Neuron (in vitro differentiated cells): ENCODE measurements around the gene KCND3.

Source experiments
- H2AFZ ChIP-seq: one replicate; pipeline ENCODE4 v1.6.1; 2013; ENCODE audit warnings: low read depth, mild to moderate bottlenecking, inconsistent platforms, low read length, moderate library complexity
- H3K27me3 ChIP-seq: one replicate; pipeline ENCODE4 v1.6.1; 2013; ENCODE audit warnings: low read length; ENCODE audit not compliant: insufficient read depth
- H3K36me3 ChIP-seq: one replicate; pipeline ENCODE4 v1.6.1; 2013; ENCODE audit warnings: low read length; ENCODE audit not compliant: insufficient read depth
- H3K4me1 ChIP-seq: one replicate; pipeline ENCODE4 v1.6.1; 2013; ENCODE audit warnings: low read length; ENCODE audit not compliant: insufficient read depth
- H3K4me3 ChIP-seq: 2 replicates; pipeline ENCODE4 v1.5.1; 2013; ENCODE audit warnings: mild to moderate bottlenecking, low read length, moderate library complexity
- H3K9me3 ChIP-seq: one replicate; pipeline ENCODE4 v1.6.1; 2013; ENCODE audit warnings: low read length

KCND3 gene

DNA sequence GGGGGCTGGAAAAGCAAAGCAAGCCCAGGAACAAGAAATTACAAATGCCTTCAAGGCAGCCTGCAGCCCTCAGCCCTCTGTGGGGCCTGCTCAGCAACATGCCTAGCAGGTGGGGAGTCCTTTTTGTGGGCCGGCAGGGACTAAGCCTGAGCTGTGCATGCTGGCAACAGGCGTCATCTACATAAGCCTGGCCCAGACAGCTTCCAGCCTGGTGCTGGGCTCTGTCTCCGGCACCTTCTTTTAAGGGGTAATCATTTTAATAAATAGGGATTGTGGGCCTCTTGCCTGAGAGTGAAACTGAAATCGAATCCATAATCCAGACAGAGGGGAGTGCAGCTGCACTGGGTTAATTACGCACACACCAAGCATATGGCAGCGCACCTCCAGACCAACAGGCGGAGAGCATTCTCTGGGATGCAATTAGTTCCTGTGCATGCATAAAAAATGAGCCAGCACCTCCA, 137.2 kb downstream of the KCND3 start:
- H3K4me1 ChIP-seq = peaks cover 11% of the 10 kb centered on the region
- H2AFZ ChIP-seq = no peak overlapping the region
- peaks cover 12% of the 10 kb centered on the region for H3K27me3 ChIP-seq
- no peaks in the 10 kb centered on the region for H3K36me3 ChIP-seq
- H3K9me3 ChIP-seq = no peaks in the 10 kb centered on the region
- no peak overlapping the region for H3K4me3 ChIP-seq

DNA sequence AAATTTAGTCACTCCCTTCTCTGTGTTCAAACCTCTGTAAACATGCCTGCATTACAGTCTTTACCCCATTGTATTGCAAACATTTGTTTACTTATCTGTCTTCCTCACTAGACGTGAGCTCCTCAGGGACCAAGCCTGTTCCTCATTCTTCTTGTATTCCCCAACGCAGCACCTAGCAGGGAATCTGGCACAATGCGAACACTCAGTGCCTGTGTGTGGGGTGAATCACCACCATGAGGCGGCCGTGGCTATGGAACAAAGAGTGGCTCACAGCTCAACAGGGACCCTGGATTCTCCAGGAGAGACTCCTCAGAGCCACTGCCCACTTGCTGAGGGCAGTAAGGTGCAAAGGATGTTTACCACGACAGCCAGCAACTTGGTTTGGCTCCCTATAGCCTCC, 137.9 kb downstream of the KCND3 start:
- Histone ChIP-seq H3K36me3 (no peaks in the 10 kb centered on the region), H3K4me3 (no peak overlapping the region), H3K27me3 (peaks cover 12% of the 10 kb centered on the region), H3K9me3 (no peaks in the 10 kb centered on the region), H2AFZ (no peak overlapping the region), H3K4me1 (peaks cover 4% of the 10 kb centered on the region)

DNA sequence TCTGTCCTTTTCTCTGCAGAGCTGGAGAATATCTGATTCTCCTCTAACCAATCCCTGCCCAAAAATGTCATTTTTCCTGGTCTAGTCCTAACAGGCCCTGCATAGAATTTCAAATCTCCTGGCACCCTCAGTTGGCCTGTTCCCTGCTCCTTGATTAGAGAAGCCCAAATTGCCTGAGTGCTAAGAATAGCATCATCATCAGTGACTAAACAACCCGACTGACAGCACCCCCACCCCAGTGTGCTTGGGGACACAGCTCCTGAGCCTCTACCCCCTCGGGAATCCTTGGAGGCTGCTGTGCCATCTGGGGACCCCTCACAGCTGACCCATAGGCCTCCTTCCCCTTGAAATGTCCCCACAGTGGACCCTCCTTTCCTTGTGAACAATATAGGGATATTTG, 139.4 kb downstream of the KCND3 start:
- H2AFZ ChIP-seq = no peak overlapping the region
- no peaks in the 10 kb centered on the region for H3K9me3 ChIP-seq
- no peaks in the 10 kb centered on the region for H3K36me3 ChIP-seq
- no peak overlapping the region for H3K4me3 ChIP-seq
- H3K4me1 ChIP-seq = no peaks in the 10 kb centered on the region
- peaks cover 12% of the 10 kb centered on the region for H3K27me3 ChIP-seq

DNA sequence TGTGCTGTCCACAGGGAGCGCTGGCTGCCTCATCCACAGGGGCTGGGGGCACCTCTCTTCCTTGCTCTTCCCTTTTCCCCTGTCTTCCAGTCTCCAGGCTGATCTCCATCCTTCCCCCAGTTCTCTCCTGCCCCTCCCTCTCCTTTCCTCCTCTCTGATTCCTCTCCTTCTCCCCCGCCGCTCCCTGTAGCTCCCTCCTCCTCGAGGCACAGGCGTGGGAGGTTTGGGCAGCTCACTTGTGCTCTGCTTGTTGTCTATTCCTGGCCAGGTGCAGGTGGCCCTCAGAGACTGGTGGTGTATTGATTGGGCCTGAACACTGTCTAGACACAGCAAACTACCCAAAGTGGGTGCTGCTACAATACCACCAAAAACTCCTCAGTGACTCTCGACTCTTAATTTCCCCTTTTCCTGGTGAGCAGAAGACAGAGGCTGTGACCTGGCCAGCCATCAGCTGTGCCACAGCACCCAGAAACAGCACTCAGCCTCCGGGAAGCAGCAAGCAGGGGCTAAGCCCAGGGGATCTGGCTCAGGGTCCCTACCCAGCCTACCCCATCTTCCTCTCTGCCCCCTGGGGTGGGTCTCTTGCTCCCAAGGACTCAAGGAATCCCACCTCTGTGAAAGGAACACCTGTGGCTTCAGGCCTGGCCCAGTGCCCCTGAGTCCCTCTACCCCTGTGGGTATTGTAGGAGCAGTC, 140.5 kb downstream of the KCND3 start:
- Histone ChIP-seq H2AFZ (no peak overlapping the region), H3K36me3 (no peaks in the 10 kb centered on the region), H3K27me3 (peaks cover 10% of the 10 kb centered on the region), H3K9me3 (no peaks in the 10 kb centered on the region), H3K4me1 (no peaks in the 10 kb centered on the region), H3K4me3 (no peak overlapping the region)

DNA sequence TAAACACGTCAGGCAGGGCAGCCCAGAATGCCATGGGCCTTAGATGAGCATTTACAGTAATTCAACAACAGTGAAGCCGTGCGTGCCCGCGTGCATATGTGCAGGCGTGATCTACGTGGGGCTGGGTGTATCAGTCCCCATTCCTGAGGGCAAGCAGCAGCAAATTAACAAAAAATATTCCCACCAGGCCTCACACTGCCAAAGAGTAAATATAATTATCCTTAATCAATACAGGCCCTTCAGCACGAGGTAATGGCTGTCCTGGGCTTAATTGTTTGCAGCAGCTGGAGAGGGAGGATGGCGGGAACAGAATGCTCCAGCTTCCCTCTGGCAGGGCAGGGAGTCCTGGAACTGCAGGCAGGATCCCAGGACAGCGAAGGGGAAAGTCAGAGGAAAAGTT, 142.0 kb downstream of the KCND3 start:
- no peak overlapping the region for H3K4me3 ChIP-seq
- H3K36me3 ChIP-seq = no peaks in the 10 kb centered on the region
- peaks cover 10% of the 10 kb centered on the region for H3K27me3 ChIP-seq
- no peaks in the 10 kb centered on the region for H3K9me3 ChIP-seq
- no peaks in the 10 kb centered on the region for H3K4me1 ChIP-seq
- no peak overlapping the region for H2AFZ ChIP-seq

DNA sequence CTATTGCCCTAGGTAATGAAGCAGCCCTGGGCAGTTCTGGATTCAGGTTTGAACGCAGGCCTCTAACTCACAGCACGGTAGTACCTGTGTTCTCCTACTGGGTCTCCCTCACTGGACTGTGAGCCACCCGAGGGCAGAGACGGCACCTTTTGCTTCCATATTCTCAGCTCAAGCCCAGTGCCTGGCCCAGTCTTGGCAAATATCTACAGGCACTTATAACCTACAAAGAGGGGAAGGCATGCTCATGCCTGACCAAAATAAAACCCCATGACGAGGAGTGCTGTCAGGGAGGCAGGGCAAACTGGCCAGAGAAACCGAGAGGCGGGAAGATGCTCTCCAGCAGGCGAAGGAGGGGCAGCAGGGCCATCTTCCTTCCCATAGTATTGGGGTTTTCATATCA, 142.6 kb downstream of the KCND3 start:
- Histone ChIP-seq H3K4me1 (no peaks in the 10 kb centered on the region), H3K27me3 (peaks cover 7% of the 10 kb centered on the region), H2AFZ (no peak overlapping the region), H3K4me3 (no peak overlapping the region), H3K36me3 (no peaks in the 10 kb centered on the region), H3K9me3 (no peaks in the 10 kb centered on the region)

DNA sequence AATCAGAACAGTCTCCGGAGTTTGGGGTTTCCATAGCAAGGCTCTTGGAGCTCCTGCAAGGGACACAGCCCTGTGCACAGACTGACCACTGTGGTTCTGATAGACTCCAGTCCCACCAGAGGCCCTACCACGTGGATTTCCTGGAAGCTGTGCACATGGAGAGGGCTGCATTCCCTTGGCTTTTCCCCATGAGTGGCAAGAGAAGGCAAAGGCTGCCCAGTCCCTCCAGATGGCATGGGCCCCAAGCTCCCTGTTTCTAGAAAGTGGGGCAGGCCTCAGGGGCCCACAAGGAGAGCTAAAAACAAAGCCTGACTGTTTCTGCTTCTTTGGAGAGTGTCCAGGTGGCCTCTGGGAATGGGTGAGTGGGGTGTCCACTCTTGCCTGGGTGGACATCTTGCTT, 146.3 kb downstream of the KCND3 start:
- Histone ChIP-seq H2AFZ (no peak overlapping the region), H3K27me3 (no peaks in the 10 kb centered on the region), H3K4me1 (no peaks in the 10 kb centered on the region), H3K9me3 (no peaks in the 10 kb centered on the region), H3K36me3 (no peaks in the 10 kb centered on the region), H3K4me3 (no peak overlapping the region)

DNA sequence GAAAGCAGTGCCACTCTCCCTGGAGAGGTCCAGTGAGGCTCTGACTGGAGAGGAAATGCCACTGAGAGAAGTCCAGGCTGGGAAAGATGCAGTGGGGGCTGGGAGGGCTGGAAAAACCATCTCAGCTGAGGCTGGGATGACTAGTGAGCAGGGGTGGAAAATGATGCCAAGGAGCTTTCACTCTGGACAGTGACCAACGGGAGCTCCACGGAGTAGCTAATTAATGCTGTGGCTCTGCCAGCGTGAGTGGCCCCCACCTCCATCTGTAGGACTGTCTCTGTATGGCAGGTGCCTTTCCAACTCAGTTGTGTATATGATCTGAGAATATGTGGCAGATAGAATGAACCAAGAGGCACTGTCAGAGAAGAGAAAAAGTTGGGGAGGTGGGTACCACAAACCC, 147.1 kb downstream of the KCND3 start:
- Histone ChIP-seq H3K9me3 (no peaks in the 10 kb centered on the region), H3K4me3 (no peak overlapping the region), H3K27me3 (no peaks in the 10 kb centered on the region), H3K4me1 (no peaks in the 10 kb centered on the region), H2AFZ (no peak overlapping the region), H3K36me3 (no peaks in the 10 kb centered on the region)

DNA sequence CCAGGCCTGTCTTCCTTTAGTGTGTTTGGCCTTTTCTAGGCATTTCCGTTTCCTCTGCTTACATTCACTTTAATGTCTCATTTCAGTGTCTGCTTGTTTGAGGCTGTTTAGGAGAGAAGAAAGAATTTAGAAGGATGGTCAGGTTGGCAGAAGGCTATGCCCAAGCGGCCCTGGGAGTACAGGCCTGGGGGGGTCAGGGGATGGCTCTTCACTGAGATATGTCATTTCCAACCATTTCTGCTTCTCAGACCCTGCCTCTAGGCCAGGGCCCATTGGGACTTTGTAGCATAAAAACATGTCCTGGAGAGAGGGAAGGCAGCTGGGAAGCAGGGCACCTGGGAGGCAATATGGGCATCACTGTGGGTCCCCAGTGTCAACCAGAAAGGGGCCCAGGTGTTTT, 147.7 kb downstream of the KCND3 start:
- H2AFZ ChIP-seq = no peak overlapping the region

DNA sequence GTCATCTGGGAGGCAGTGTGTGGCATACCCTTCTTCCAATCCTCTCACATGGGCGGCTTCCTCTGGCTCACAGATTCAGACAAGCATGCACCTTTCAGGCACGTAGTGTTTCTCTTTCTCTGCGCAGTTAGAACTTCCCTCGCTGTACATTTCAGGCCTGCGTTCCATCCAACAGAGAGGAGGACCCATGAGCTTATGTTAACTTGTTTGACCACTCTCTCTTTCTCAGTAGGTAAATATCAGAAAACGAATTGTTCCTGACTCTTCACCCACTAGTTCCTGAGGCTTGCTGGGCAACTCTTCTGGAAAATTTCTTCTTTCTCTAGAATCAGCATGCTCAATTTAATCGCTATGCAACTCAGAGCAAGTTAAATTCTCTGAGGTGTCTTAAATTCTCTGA, 148.3 kb downstream of the KCND3 start:
- Histone ChIP-seq H3K9me3 (no peaks in the 10 kb centered on the region), H3K4me3 (no peak overlapping the region), H2AFZ (no peak overlapping the region), H3K36me3 (no peaks in the 10 kb centered on the region), H3K4me1 (no peaks in the 10 kb centered on the region), H3K27me3 (peaks cover under 1% of the 10 kb centered on the region)

More for the DNA sequence above, 147.7 kb downstream of the KCND3 start:
- H3K27me3 ChIP-seq = no peaks in the 10 kb centered on the region
- no peaks in the 10 kb centered on the region for H3K4me1 ChIP-seq
- H3K36me3 ChIP-seq = no peaks in the 10 kb centered on the region
- H3K9me3 ChIP-seq = no peaks in the 10 kb centered on the region
- no peak overlapping the region for H3K4me3 ChIP-seq

DNA sequence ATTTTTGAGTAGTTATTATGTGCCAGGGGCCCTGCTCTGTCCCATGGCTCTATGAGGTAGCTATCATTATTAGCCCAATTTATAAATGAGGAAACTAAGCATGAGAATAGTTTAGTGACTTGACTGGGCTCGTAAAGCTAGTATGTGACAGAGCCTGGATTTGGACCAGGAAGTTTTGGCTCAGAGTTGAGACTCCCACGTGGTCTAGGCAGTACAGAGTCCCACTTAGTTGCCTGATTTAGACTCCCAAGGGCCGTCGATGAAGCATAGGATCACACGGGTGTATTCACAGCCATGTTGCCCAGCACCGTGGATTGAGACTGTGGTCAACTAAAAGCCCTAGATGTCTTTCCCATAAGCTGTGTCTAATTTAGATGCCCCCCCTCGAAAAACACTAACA, 152.1 kb downstream of the KCND3 start:
- peaks cover 3% of the 10 kb centered on the region for H3K27me3 ChIP-seq
- no peak overlapping the region for H2AFZ ChIP-seq
- peaks cover 3% of the 10 kb centered on the region for H3K4me1 ChIP-seq
- no peak overlapping the region for H3K4me3 ChIP-seq
- H3K9me3 ChIP-seq = no peaks in the 10 kb centered on the region
- H3K36me3 ChIP-seq = no peaks in the 10 kb centered on the region

DNA sequence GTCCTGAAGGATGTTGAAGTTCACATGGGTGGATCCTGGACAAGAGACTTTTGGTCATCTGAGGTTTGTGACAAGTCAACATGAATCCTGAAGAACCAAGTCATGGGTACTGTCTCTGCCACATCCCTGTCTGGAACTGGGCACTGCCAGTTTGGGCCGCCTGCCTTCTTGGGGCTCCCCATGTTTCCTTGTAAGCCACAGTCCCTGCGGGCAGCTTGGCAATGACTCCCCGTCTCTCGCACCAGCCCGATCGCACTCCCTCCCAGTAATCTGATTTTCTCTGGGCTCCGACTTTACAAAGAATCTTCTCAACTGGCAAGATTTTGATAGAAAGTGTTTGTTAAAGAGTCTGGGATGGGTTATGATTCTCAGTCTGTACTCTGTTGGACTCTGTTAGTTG, 153.4 kb downstream of the KCND3 start:
- Histone ChIP-seq H3K4me3 (no peak overlapping the region), H3K9me3 (no peaks in the 10 kb centered on the region), H2AFZ (no peak overlapping the region), H3K36me3 (no peaks in the 10 kb centered on the region), H3K27me3 (peaks cover 3% of the 10 kb centered on the region), H3K4me1 (peaks cover 3% of the 10 kb centered on the region)

DNA sequence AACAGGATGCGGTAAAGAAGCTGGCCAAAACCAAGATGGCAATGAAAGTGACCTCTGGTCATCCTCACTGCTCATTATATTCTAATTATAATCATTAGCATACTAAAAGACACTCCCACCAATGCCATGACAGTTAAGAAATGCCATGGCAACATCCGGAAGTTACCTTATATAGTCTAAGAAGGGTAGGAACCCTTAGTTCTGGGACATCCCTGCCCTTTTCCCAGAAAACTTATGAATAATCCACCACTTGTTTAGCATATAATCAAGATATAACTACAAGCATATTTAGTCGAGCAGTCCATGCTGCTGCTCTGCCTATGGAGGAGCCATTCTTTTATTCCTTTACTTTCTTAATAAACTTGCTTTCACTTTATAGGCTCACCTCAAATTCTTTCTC, 154.0 kb downstream of the KCND3 start:
- Histone ChIP-seq H3K36me3 (no peaks in the 10 kb centered on the region), H3K4me3 (no peak overlapping the region), H3K4me1 (peaks cover 3% of the 10 kb centered on the region), H3K27me3 (peaks cover 3% of the 10 kb centered on the region), H3K9me3 (no peaks in the 10 kb centered on the region), H2AFZ (no peak overlapping the region)

DNA sequence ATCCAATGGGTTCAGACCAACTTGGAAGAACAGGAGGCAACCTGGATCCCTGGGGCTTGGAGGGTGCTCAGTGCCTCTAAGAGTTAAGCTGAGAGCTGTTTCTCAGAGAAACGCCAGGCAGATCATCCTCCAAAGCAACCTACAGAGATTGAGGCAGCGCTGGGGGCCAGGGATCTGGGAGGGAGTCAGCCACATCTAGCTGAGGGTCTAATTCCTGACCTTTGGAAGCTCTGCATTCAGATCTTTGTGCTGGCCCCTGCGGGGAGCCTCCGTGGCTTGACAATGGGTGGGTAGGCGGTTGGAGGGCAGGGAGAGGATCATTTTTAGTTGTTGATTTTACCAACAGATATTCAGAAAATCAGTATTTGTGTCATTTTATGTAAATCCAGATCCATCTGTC, 154.5 kb downstream of the KCND3 start:
- H3K4me3 ChIP-seq = no peak overlapping the region
- H3K36me3 ChIP-seq = no peaks in the 10 kb centered on the region
- peaks cover 3% of the 10 kb centered on the region for H3K27me3 ChIP-seq
- no peak overlapping the region for H2AFZ ChIP-seq
- H3K4me1 ChIP-seq = peaks cover 3% of the 10 kb centered on the region
- no peaks in the 10 kb centered on the region for H3K9me3 ChIP-seq
